ENCODE measurements around the gene PTGES3.

GRCh38 chr12:56628671-56629458 lies 59.2 kb downstream of the PTGES3 start:
- no peak for TF ChIP-seq CTCF (IDR thresholded peaks at IDR 0.05)
- no peak for TF ChIP-seq POLR2A (IDR thresholded peaks at IDR 0.05)

All from lower leg skin (tissue), 3 donors.